ENCODE data around the gene ADCY5. TPM values are rescaled to one million over a fixed set of nuclear protein-coding genes. Genes with fewer than 3 reads are reported as not detected.

The ADCY5 gene
- total and polyA plus RNA-seq, 2 experiments from 2014 or later = 3.1 to 4.7 TPM

GRCh38 chr3:123303976-123304560 lies 144.8 kb downstream of the ADCY5 start:
- DNase-seq (ENCODE audit: low spot score) = no peak
- H3K9me3 ChIP-seq (ENCODE audit: low read depth) = no peaks in the 10 kb centered on the region
- no peak overlapping the region for H2AFZ ChIP-seq
- 92% methylated on average over 14 of the region's 15 CpGs for WGBS (ENCODE audit: low lambda C conversion rate, missing lambda C conversion rate)
- no peak overlapping the region for H3K27ac ChIP-seq
- H4K20me1 ChIP-seq (ENCODE audit: insufficient read depth, poor library complexity, severe bottlenecking) = no peaks in the 10 kb centered on the region
- H3K4me1 ChIP-seq (ENCODE audit: insufficient read depth) = no peaks in the 10 kb centered on the region
- no peaks in the 10 kb centered on the region for H3K36me3 ChIP-seq (replicated peaks; ENCODE audit: insufficient read depth, low read depth)
- TF ChIP-seq EZH2 (IDR thresholded peaks at IDR 0.05; ENCODE audit: borderline replicate concordance) = no peak
- TF ChIP-seq EZH2phosphoT487 (IDR thresholded peaks at IDR 0.05; ENCODE audit: low read depth, severe bottlenecking, unreplicated experiment) = no peak
- no peak for TF ChIP-seq CTCF (IDR thresholded peaks at IDR 0.05; ENCODE audit: poor library complexity)
- H3K4me3 ChIP-seq = no peak overlapping the region
- no peaks in the 10 kb centered on the region for H3K9me2 ChIP-seq (replicated peaks; ENCODE audit: insufficient read depth)
- H3K79me2 ChIP-seq = no peaks in the 10 kb centered on the region
- H3K27me3 ChIP-seq = no peaks in the 10 kb centered on the region
- H3K4me2 ChIP-seq = no peak overlapping the region

GRCh38 chr3:123302961-123303360 lies 145.9 kb downstream of the ADCY5 start:
- no peak for DNase-seq (ENCODE audit: low spot score)
- Histone ChIP-seq H3K27me3 (no peaks in the 10 kb centered on the region), H3K79me2 (no peaks in the 10 kb centered on the region), H3K9me2 (replicated peaks; ENCODE audit: insufficient read depth) (no peaks in the 10 kb centered on the region), H3K36me3 (replicated peaks; ENCODE audit: insufficient read depth, low read depth) (no peaks in the 10 kb centered on the region), H2AFZ (no peak overlapping the region), H3K4me2 (no peak overlapping the region), H4K20me1 (ENCODE audit: insufficient read depth, poor library complexity, severe bottlenecking) (no peaks in the 10 kb centered on the region), H3K4me1 (ENCODE audit: insufficient read depth) (no peaks in the 10 kb centered on the region), H3K9me3 (ENCODE audit: low read depth) (no peaks in the 10 kb centered on the region), H3K27ac (no peak overlapping the region), H3K4me3 (no peak overlapping the region)
- TF ChIP-seq EZH2 (IDR thresholded peaks at IDR 0.05; ENCODE audit: borderline replicate concordance) (no peak), EZH2phosphoT487 (IDR thresholded peaks at IDR 0.05; ENCODE audit: low read depth, severe bottlenecking, unreplicated experiment) (no peak), CTCF (IDR thresholded peaks at IDR 0.05; ENCODE audit: poor library complexity) (no peak)
- 90% methylated on average over 14 of the region's 14 CpGs for WGBS (ENCODE audit: low lambda C conversion rate, missing lambda C conversion rate)

- H3K27ac ChIP-seq = no peak overlapping the region
- no peaks in the 10 kb centered on the region for H3K27me3 ChIP-seq
- H2AFZ ChIP-seq = no peak overlapping the region
- no peaks in the 10 kb centered on the region for H3K9me3 ChIP-seq (ENCODE audit: low read depth)
- H4K20me1 ChIP-seq (ENCODE audit: insufficient read depth, poor library complexity, severe bottlenecking) = no peaks in the 10 kb centered on the region
- no peaks in the 10 kb centered on the region for H3K4me1 ChIP-seq (ENCODE audit: insufficient read depth)
- no peaks in the 10 kb centered on the region for H3K79me2 ChIP-seq
- no peak overlapping the region for H3K4me3 ChIP-seq
- WGBS (ENCODE audit: low lambda C conversion rate, missing lambda C conversion rate) = 61% methylated on average over 2 of the region's 4 CpGs
- no peaks in the 10 kb centered on the region for H3K9me2 ChIP-seq (replicated peaks; ENCODE audit: insufficient read depth)
- H3K36me3 ChIP-seq (replicated peaks; ENCODE audit: insufficient read depth, low read depth) = no peaks in the 10 kb centered on the region
- H3K4me2 ChIP-seq = no peak overlapping the region
- TF ChIP-seq CTCF (IDR thresholded peaks at IDR 0.05; ENCODE audit: poor library complexity) (no peak), EZH2phosphoT487 (IDR thresholded peaks at IDR 0.05; ENCODE audit: low read depth, severe bottlenecking, unreplicated experiment) (no peak)
- DNase-seq (ENCODE audit: low spot score) = no peak
These were observed 147.3 kb downstream of the ADCY5 start for GRCh38 chr3:123301331-123302184.
